ENCODE results near the gene ACVRL1.

GRCh38 chr12:51901121-51901817, 6.0 kb upstream of the ACVRL1 start:
- TF ChIP-seq, protein P1, sequence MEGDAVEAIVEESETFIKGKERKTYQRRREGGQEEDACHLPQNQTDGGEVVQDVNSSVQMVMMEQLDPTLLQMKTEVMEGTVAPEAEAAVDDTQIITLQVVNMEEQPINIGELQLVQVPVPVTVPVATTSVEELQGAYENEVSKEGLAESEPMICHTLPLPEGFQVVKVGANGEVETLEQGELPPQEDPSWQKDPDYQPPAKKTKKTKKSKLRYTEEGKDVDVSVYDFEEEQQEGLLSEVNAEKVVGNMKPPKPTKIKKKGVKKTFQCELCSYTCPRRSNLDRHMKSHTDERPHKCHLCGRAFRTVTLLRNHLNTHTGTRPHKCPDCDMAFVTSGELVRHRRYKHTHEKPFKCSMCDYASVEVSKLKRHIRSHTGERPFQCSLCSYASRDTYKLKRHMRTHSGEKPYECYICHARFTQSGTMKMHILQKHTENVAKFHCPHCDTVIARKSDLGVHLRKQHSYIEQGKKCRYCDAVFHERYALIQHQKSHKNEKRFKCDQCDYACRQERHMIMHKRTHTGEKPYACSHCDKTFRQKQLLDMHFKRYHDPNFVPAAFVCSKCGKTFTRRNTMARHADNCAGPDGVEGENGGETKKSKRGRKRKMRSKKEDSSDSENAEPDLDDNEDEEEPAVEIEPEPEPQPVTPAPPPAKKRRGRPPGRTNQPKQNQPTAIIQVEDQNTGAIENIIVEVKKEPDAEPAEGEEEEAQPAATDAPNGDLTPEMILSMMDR (IDR thresholded peaks at IDR 0.05): peak in 2 of 6 experiments; percentile 25 to 36
- TF ChIP-seq POLR2A (IDR thresholded peaks at IDR 0.05): no peak
